HG03457 (cell line): ENCODE results near the gene MYO15A.

Experiments
- ATAC-seq: cut with Tn5 transposase; IDR thresholded peaks from one replicate; pipeline ENCODE4 v1.9.1; 2021; ENCODE audit warnings: moderate number of reproducible peaks; ENCODE audit not compliant: unreplicated experiment

The MYO15A gene

DNA sequence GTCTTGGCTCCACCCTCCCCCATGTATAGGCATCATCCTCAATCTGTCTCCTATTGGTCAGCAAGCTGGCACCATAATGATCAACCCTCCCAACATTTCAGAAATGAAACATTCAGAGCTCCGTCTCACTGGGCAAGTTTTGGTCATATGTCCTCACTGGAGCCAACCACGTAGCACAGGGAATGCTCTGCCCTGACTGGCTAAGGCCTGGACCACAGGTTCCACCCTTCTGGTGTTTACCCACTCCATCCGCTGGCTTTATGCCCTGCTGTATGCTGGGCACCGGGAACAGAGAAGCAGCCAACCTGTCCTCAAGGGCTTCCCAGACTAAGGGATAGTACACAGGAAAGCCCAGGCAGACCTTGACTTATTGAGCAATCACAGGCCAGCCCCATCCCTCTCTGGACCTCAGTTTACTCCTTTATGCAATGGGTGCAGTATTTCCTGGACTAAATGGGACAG, 20.5 kb downstream of the MYO15A start:
- no peak for ATAC-seq

DNA sequence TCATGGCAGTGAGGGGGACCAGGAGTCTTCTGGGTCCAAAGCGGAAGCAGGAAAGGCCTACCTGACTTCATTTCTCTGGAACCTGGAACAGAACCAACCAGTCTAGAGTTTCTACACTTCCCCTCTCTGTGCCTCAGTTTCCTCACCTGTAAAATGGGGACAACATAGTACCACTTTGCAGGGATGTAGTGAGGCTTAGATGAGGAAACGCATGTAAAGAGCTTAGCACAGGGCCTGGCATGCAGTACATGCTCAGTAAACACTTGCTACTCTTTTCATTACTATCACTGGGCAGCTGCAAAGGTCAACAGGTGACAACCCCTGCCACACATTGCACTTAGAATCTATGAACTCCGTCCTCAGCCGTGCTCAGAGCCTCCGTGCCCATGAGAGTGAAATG, 24.2 kb downstream of the MYO15A start:
- ATAC-seq: no peak

DNA sequence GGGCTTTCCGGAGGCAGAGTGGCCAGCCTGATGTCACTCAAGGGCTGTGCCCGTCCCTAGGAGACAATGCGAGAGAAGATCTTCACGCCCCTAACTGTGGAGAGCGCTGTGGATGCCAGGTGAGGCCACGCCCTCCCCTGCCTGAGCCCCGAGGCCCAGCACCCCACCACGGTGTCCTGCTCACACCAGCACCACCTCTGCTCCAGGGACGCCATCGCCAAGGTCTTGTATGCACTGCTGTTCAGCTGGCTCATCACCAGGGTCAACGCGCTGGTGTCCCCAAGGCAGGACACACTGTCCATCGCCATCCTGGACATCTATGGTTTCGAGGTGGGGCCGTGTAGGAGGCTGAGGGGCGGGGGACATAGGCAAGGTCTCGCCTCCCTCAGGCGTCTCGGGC, 27.8 kb downstream of the MYO15A start:
- no peak for ATAC-seq

DNA sequence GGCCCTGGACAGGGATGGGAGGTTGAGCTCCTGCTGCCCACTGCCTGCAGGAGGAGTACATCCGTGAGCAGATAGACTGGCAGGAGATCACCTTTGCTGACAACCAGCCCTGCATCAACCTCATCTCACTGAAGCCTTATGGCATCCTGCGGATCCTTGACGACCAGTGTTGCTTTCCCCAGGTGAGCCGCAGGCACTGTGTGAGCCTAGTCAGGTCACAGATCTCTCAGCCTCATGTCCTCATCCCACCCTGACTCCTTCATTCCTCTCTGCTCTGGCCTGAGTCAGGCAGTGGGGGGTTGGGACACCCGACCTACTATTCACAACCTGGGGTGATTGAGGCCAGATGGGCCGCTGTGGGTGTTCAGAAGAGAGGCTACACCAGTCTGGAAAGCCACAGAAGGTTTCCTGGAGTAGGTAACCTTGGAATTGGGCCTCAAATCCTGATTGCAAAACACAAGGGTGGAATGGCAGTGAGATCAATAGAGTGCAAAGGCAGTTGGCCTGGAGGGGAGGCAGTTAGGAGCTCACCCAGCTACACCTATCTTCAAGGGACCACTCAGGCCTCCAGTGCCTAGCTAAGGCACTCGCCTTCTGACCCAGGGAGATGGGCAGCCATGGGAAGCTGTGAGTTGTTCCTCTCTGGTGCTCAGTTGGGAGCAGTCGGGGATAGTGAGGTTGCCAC, 29.7 kb downstream of the MYO15A start:
- ATAC-seq: no peak

DNA sequence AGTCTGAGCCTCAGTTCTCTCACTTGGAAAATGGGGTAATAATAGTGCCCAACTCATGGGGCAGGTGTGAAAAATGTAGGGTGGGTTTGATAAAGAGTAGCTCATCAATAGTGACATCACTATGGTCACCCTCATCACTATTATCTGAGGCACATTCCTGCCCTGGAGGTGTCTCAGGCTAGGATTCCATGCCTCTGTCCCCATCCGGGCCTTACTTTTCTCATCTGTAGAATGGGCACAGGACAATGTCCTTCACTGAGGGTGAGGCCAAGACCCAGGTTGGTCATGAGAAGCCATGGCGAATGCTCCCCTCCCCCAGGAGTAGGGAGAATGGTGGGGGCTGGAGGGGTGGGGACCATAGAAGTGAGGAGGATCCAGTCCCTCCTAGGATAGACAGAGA, 30.5 kb downstream of the MYO15A start:
- ATAC-seq: no peak

DNA sequence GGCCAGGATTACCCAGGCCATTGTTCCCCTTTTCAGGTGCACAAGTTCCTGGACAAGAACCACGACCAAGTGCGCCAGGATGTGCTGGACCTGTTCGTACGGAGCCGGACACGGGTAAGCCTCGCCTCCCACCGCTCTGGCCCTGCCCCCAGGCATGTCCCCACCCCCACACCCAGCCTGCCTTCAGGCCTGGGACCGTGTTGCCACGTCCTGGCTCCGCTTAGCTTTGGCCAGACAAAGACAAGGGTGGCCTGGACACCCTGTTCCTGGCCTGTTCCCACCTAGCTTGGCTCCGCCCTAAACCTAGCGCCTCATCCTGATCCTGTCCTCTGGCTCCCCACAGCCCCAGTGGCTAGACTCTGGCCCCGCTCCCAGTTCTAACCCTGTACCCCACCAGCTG, 30.9 kb downstream of the MYO15A start:
- no peak for ATAC-seq

DNA sequence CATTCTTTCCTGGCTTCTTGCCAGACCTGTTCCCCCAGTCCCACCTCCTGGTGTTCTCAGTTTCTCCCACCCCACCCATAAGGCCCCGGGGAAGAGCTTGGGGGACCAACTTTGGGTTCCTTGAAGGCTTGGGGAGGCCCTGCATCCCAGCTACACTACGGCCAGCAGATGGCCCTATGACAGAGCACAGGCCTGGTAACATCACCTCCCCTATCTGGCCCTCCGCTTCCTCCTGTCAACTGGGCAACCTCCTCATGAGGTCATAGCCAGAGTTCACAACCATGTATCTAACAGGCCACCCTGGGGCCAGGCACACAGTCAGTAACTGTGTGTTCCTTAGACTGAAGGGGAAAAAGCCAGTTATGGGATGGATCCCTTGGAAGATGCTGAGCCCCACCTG, 31.4 kb downstream of the MYO15A start:
- ATAC-seq: no peak

DNA sequence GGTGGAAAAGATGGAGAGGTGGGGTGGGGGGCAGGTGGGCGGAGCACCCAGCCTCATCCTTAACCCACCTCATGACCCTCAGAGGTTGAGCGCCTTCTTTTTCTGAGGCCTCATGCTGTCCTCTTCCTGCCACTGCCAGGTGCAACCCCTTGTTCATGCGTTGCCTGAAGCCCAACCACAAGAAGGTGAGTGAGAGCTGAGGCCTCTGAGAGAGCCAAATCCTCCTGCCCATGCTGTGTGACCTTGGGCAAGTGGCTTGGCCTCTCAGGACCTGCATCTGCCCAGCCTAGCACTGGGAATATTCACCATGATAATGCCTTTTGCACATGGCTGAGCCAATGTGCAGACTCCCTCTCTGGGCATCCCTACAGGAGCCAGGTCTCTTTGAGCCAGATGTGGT, 32.1 kb downstream of the MYO15A start:
- ATAC-seq: no peak

DNA sequence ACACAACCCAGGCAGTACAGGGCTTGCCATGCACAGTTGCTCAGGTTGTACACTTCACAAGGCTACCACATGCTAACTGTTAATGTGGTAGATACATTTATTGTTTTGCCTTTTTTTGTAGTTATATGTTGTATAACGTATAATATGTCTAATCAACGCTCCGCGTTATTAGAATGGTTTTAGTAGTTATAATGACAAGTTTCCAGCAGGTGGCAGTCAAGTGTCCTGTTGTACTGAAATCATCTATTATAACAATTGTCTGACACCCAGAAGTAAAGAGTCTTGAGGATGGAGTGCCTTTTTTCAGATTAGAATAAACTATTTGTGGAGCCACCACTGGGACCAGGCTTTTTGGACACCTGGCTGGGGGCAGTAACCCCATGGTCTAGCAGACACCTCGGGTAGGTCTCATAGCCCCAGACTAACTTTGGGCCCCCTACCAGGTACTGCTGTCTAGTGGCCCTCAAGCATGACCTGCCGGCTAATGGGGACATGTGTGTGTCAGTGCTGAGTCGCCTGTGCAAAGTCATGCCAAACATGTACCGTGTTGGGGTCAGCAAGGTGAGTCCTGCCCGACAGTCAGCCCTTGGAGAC, 32.8 kb downstream of the MYO15A start:
- no peak for ATAC-seq

DNA sequence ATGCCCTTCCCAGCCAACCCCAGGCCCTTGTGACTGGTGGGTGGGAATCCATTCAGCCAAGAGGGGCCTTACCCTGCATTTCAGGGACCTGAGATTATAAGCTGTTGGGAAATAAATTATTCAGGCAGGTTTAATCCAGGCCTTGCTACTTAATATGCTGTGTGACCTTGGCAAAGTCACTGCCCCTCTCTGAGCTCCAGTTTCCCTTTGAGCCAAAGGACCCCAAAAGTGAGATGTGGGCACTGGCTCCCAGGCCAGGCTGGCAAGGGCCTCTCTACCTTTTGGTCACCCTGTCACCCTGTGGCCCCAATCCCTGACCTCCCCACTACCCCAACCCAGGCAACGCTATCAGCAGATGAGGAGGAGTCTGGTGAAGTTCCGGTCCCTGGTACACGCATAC, 33.9 kb downstream of the MYO15A start:
- ATAC-seq: no peak

DNA sequence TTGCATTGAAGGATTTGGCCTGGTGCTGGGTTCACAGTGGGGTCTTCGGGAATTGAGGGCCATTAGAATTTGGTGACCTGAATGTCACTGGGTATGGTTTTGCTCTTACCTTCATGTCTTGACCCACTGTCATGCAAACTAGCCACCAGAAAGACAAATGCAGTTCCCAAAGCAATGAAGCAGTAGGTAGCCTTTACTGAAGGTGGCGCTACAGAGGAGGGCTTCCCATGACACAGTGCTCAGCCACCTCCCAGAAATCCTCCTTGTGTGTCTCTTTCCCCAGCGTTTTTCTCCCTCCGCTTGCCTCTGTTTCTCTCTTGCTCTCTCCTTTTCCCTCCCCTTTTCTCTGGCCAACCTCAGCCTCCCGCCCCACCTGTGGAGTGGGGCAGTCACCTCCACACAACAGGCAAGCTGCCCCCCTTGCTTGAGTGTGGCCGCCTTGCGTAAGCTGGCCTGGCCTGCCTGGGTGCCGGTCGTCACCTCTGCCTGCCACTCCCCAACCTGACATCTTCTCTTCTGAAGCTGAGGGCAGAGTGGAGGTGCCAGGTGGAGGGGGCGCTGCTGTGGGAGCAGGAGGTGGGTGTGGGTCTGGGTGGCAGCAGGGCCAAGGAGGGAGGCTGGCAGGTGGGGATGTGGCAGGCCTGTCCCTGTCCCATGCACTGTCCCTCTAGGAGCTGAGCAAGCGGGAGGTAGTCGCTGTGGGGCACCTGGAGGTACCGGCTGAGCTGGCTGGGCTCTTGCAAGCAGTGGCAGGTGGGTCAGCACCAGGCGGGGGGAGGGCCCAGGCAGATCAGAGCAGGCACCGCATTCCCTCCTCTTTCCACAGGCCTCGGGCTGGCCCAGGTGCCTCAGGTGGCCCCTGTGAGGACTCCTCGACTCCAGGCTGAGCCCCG, 34.7 kb downstream of the MYO15A start:
- ATAC-seq: no peak

DNA sequence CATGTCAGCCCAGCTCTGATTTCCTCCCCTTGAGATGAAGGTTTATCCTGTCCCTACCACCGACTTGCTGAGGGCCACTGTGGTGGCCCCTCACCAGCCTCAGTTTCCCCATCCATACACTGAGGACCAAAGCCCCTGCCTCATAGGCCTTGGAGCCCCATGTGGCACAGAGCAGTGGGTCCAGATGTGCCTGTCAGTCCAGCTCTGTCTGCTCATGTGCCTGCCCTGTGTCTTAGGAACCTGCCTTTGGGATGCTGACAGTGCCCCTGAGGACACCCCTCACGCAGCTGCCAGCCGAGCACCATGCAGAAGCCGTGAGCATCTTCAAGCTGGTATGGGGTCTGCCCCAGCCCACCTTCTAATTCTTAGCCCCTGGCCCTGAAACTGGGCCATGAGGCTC, 35.7 kb downstream of the MYO15A start:
- no peak for ATAC-seq

DNA sequence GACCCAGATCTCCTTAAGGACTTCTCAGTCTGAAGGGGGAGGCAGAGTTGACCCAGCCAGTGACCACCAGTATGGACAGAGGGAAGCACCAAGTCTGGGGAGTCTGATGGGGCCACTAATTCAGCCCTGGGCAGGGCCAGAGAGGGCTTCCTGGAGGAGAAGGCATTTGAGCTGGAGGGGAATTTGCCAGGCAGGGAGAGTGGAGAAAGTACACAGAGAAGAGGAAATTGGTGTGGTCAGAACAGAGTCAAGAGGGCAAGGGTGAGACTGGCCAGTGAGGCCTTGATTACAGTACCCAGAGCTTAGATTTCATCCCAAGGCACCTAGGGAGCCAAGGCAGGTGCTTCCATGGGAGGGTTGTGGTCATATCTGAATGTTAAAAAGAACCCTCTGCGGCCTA, 36.3 kb downstream of the MYO15A start:
- ATAC-seq: no peak

DNA sequence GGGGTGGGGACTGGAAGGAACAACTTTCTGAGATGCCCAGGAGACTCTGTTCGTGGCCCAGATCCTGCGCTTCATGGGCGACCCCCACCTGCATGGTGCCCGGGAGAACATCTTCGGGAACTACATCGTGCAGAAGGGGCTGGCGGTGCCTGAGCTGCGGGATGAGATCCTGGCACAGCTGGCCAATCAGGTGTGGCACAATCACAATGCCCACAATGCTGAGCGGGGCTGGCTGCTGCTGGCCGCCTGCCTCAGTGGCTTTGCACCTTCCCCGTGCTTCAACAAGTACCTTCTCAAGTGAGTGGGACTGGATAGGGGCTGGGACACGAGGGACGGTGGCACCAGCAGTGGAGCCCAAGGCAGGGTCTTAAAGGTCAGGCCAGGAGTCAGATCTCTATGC, 37.3 kb downstream of the MYO15A start:
- no peak for ATAC-seq

DNA sequence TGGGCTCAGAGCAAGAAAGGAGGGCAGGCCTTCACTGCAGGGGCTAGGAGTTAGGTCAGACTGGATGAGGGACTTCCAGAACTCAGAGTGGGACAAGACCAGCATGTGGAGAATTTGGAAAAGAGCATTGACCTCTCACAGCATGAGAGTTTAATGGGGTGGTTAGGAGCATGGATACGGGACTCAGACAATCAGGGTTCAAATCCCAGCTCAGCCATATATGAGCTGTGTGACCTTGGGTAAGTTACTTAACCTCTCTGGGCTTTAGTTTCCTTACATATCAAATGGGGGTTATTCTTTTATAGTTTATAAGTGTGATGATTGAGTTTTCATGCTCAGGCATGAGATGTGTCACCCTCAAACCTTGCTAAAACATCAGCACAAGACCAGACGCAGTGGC, 37.7 kb downstream of the MYO15A start:
- ATAC-seq: no peak

DNA sequence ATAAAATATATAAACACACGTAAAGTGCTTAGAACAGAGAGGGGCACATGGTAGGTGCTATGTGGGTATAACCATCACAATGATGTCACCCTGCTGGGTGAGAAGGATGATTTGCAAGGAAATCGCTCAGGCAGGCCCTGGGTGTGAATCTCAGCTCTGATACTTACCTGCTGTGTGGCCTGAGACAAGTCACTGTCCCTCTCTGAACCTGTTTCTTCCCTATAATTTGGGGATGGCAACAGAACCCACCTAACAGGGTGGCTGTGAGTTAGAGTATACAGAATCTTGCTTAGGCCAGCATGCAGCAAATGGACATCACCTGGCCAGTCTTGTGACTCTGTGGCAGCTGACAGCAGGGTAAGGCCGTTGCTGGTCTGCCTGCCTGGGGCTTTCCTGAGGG, 38.4 kb downstream of the MYO15A start:
- ATAC-seq: no peak

DNA sequence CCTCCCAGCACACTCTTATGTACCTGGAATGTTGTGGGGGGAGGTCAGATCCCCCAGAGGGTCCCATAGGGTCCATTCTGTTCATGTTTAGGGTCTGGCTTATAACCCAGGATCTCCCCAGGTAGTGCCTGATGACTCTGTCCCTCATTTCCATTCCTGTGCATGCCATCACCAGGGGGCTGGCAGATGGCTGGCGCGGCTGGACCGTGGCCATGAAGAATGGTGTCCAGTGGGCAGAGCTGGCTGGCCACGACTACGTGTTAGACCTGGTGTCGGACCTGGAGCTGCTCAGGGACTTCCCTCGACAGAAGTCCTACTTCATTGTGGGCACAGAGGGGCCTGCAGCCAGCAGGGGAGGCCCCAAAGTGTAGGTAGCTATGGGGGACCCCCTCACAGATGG, 40.0 kb downstream of the MYO15A start:
- ATAC-seq: no peak

DNA sequence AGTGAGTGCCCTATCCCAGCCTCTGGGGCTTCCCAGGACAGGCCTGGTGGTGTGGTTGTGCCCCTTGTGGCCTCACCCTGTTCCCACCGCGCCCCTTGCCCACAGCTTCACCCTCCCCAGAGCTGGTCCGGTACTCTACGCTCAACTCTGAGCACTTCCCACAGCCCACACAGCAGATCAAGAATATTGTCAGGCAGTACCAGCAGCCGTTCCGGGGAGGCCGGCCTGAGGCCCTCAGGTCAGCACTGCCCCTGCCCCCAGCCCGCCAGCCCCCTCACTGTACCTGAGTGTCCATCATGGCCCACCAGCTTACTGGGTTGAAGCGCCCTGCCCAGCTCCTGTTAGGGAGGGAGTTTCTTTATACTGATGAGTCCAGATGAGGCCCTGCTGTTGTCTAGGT, 42.7 kb downstream of the MYO15A start:
- no peak for ATAC-seq

DNA sequence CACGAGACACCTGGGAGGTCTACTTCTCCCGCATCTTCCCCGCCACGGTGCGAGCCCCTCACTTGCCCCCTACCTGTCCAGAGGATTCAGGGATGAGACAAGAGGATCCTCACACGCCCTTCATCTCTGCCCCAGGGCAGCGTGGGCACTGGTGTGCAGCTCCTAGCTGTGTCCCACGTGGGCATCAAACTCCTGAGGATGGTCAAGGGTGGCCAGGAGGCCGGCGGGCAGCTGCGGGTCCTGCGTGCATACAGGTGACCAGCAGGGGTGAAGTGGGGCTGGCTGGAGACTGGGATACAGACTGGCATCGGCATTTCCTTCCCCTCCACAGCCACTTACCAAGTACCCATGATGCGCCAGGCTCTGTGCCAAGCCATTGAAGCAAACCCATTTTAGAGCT, 46.6 kb downstream of the MYO15A start:
- no peak for ATAC-seq

DNA sequence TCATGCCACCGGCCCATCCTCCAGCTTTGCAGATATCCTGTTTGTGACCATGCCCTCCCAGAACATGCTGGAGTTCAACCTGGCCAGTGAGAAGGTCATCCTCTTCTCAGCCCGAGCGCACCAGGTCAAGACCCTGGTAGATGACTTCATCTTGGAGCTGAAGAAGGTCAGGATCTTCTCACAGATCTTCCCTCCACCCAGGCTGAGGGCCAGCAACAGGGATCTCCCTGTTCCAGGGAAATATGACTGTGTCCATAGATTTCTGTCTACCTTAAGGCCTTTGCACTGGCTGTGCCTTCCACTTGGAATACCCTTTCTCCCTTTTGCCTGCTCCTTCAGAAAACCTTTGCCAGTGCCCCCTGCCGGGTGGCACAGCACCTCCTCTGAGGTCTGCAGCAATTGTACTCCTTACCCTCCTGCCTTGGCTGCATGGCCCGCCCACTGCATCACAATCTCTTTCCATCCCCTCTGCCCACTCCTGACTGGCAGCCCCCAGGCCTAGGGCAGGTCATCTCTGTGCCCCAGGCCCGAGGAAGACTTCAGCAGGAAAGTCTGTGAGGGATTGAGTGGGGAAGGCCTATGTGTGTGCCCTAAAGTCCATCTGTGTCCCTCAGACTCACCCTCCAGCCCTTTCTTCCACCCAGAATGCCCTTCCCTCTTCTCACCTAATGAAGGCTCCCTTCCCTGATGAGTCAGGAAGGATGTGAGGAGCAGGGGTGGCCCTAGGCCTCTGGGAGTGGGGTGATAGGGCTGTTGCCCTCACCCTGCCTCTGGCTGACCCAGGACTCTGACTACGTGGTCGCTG, 47.8 kb downstream of the MYO15A start:
- ATAC-seq: no peak

DNA sequence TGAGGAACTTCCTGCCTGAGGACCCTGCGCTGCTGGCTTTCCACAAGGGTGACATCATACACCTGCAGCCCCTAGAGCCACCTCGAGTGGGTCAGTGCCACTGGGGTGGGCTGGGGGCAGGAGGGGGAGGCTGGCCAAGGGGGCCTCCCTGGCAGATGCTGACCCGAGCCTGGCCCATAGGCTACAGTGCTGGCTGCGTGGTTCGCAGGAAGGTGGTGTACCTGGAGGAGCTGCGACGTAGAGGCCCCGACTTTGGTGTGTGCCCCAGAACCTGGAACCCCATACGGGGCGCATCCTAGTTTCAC, 48.4 kb downstream of the MYO15A start:
- ATAC-seq: no peak
